Measurements from ENCODE around the gene ANKRD39. TPM values are rescaled to one million over a fixed set of nuclear protein-coding genes. Genes with fewer than 3 reads are reported as not detected.

Gene ANKRD39
- total and polyA plus RNA-seq, 3 donors from 2014 or later: 8.9 to 16.4 (median 13.9) TPM

- H3K4me1 ChIP-seq: peaks cover 9% of the 10 kb centered on the region
- no peaks in the 10 kb centered on the region for H3K36me3 ChIP-seq (ENCODE audit: low read depth, missing control alignments)
- no peak for DNase-seq
- intact Hi-C loops (cut with DNase I; ENCODE audit: low total_unique reads): no loop called here
- no peak overlapping the region for H3K27ac ChIP-seq
- no peak for TF ChIP-seq POLR2A (IDR thresholded peaks at IDR 0.05)
- no peak for TF ChIP-seq CTCF (IDR thresholded peaks at IDR 0.05)
- H3K27me3 ChIP-seq: no peaks in the 10 kb centered on the region
- WGBS, 2 donors: 88 to 89% methylated on average over 10 of the region's 10 CpGs
- no peak overlapping the region for H3K4me3 ChIP-seq
- H3K9me3 ChIP-seq: no peaks in the 10 kb centered on the region
These were observed 42.4 kb upstream of the ANKRD39 start for GRCh38 chr2:96900237-96900636.

GRCh38 chr2:96899413-96899741 lies 41.6 kb upstream of the ANKRD39 start:
- Histone ChIP-seq H3K9me3 (no peaks in the 10 kb centered on the region), H3K27me3 (no peaks in the 10 kb centered on the region), H3K4me3 (no peak overlapping the region), H3K36me3 (ENCODE audit: low read depth, missing control alignments) (no peaks in the 10 kb centered on the region), H3K4me1 (peaks cover 9% of the 10 kb centered on the region), H3K27ac (no peak overlapping the region)
- intact Hi-C loops (cut with DNase I; ENCODE audit: low total_unique reads): no loop called here
- TF ChIP-seq CTCF (IDR thresholded peaks at IDR 0.05): no peak
- TF ChIP-seq POLR2A (IDR thresholded peaks at IDR 0.05): no peak
- no peak for DNase-seq
- 62 to 72% methylated on average over 4 of the region's 4 CpGs for WGBS, 2 donors

GRCh38 chr2:96898641-96899412 lies 41.0 kb upstream of the ANKRD39 start:
- Histone ChIP-seq H3K4me3 (no peak overlapping the region), H3K9me3 (no peaks in the 10 kb centered on the region), H3K4me1 (peaks cover 9% of the 10 kb centered on the region), H3K27ac (no peak overlapping the region), H3K36me3 (ENCODE audit: low read depth, missing control alignments) (no peaks in the 10 kb centered on the region), H3K27me3 (no peaks in the 10 kb centered on the region)
- 79 to 86% methylated on average over 11 of the region's 11 CpGs for WGBS, 2 donors
- intact Hi-C loops (cut with DNase I; ENCODE audit: low total_unique reads): no loop called here
- DNase-seq: no peak
- TF ChIP-seq POLR2A (IDR thresholded peaks at IDR 0.05) (no peak), CTCF (IDR thresholded peaks at IDR 0.05) (no peak)

- TF ChIP-seq CTCF (IDR thresholded peaks at IDR 0.05): no peak
- no peak for TF ChIP-seq POLR2A (IDR thresholded peaks at IDR 0.05)
- Histone ChIP-seq H3K9me3 (no peaks in the 10 kb centered on the region), H3K4me1 (peaks cover 9% of the 10 kb centered on the region), H3K4me3 (no peak overlapping the region), H3K27ac (no peak overlapping the region), H3K36me3 (ENCODE audit: low read depth, missing control alignments) (no peaks in the 10 kb centered on the region), H3K27me3 (no peaks in the 10 kb centered on the region)
- 86 to 89% methylated on average over 8 of the region's 8 CpGs for WGBS, 2 donors
- intact Hi-C loops (cut with DNase I; ENCODE audit: low total_unique reads): no loop called here
- no peak for DNase-seq
These were observed 40.3 kb upstream of the ANKRD39 start for GRCh38 chr2:96898135-96898505.

Measured in testis (tissue), 3 donors.